ENCODE results near the gene NALCN.

The NALCN gene

GRCh38 chr13:101010100-101010499, 406.2 kb downstream of the NALCN start:
- DNase-seq, result no peak

- DNase-seq, result no peak
Measured at GRCh38 chr13:101007245-101007644, 409.1 kb downstream of the NALCN start.
